DND-41 (cell line): ENCODE measurements around the gene NPFFR1.

Experiments used
- EZH2 ChIP-seq: IDR thresholded peaks from 3 replicates; pipeline ENCODE4 v1.6.1; 2012; ENCODE audit warnings: borderline replicate concordance, low read depth, mild to moderate bottlenecking, moderate library complexity, low read length, inconsistent platforms; ENCODE audit not compliant: severe bottlenecking
- TF ChIP-seq, protein P1 (sequence below): IDR thresholded peaks from 2 replicates; pipeline ENCODE4 v1.5.1; 2012; ENCODE audit warnings: borderline replicate concordance, low read length, moderate library complexity, mild to moderate bottlenecking; ENCODE audit not compliant: poor library complexity, severe bottlenecking; ENCODE audit errors: extremely low read depth

DNA sequence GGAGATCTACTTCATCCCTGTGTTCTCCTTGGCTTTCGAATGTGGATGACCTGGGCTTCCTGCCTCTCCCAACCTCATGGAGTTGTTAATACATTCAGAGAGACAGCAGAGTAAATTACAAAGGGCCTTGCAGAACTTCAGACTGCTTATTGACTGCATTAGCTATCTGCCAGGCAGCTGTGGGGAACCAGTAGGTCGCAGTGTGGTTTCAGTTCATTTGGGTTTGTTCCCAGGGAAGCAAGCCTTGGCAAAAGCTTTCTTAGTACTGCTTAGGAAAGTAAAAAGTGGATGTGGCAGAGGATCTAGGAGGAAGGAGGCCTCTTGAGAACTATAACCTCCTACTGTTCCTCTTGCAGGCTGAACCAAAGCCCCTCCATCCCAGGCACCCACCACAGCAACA lies 9.2 kb downstream of the NPFFR1 start:
- TF ChIP-seq, protein P1, sequence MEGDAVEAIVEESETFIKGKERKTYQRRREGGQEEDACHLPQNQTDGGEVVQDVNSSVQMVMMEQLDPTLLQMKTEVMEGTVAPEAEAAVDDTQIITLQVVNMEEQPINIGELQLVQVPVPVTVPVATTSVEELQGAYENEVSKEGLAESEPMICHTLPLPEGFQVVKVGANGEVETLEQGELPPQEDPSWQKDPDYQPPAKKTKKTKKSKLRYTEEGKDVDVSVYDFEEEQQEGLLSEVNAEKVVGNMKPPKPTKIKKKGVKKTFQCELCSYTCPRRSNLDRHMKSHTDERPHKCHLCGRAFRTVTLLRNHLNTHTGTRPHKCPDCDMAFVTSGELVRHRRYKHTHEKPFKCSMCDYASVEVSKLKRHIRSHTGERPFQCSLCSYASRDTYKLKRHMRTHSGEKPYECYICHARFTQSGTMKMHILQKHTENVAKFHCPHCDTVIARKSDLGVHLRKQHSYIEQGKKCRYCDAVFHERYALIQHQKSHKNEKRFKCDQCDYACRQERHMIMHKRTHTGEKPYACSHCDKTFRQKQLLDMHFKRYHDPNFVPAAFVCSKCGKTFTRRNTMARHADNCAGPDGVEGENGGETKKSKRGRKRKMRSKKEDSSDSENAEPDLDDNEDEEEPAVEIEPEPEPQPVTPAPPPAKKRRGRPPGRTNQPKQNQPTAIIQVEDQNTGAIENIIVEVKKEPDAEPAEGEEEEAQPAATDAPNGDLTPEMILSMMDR: no peak
- no peak for TF ChIP-seq EZH2
